ENCODE measurements around the gene SMYD1. TPM values are rescaled to one million over a fixed set of nuclear protein-coding genes. Genes with fewer than 3 reads are reported as not detected.

SMYD1 gene
- total RNA-seq, 1 experiment from 2014 or later = not detected

DNA sequence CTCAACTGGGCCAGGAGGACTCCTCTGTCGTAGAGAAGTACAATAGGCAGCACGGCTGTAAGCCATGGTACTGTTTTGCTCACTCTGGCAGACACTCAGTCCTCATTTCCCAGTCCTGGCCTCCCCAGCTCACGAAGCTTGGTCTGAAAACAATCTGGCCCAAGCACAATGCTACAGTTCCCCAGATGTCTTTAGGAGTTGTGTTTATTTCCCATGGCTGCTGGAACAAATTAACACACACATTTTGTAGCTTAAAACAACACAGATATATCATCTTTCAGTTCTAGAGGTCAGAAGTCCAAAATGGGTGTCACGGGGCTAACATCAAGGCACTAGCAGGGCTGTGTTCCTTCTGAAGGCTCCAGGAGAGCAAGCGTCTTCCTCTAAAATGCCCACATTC, 47.3 kb downstream of the SMYD1 start:
- Histone ChIP-seq H3K36me3 (ENCODE audit: control insufficient read depth in 1 of 2, insufficient read depth in 2 of 2, low read length in 2 of 2) (no peaks in the 10 kb centered on the region), H3K9ac (ENCODE audit: low read length) (no peak overlapping the region), H3K4me3 (replicated peaks in 1 of 2; ENCODE audit: low read depth in 1 of 2, low read length in 2 of 2) (no peak overlapping the region), H3K9me2 (ENCODE audit: insufficient read depth) (no peaks in the 10 kb centered on the region), H3K27me3 (ENCODE audit: insufficient read depth, low read length) (peaks cover 14% of the 10 kb centered on the region; the same call in 1 of the 2 replicates), H3K9me3 (ENCODE audit: control insufficient read depth in 1 of 2, insufficient read depth in 1 of 2, low read depth in 1 of 2, low read length in 2 of 2) (no peaks in the 10 kb centered on the region), H3K27ac (ENCODE audit: low read depth, low read length) (no peak overlapping the region), H3K4me1 (ENCODE audit: control insufficient read depth in 1 of 2, insufficient read depth in 2 of 2, low read length in 2 of 2) (no peaks in the 10 kb centered on the region), H4K20me1 (ENCODE audit: insufficient read depth) (no peaks in the 10 kb centered on the region), H3K4me2 (ENCODE audit: low read length) (no peak overlapping the region), H3K79me2 (ENCODE audit: insufficient read depth, low read length) (no peaks in the 10 kb centered on the region), H2AFZ (ENCODE audit: low read depth, low read length, poor library complexity, severe bottlenecking) (no peak overlapping the region)
- ATAC-seq (no peak), DNase-seq (ENCODE audit: low read depth, low spot score) (no peak)
- BruUV-seq (replicated peaks) = no TSS peak
- TF ChIP-seq, protein P1, sequence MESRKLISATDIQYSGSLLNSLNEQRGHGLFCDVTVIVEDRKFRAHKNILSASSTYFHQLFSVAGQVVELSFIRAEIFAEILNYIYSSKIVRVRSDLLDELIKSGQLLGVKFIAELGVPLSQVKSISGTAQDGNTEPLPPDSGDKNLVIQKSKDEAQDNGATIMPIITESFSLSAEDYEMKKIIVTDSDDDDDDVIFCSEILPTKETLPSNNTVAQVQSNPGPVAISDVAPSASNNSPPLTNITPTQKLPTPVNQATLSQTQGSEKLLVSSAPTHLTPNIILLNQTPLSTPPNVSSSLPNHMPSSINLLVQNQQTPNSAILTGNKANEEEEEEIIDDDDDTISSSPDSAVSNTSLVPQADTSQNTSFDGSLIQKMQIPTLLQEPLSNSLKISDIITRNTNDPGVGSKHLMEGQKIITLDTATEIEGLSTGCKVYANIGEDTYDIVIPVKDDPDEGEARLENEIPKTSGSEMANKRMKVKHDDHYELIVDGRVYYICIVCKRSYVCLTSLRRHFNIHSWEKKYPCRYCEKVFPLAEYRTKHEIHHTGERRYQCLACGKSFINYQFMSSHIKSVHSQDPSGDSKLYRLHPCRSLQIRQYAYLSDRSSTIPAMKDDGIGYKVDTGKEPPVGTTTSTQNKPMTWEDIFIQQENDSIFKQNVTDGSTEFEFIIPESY (IDR thresholded peaks at IDR 0.05; ENCODE audit: extremely low read depth, insufficient replicate concordance, low read length) = no peak
- TF ChIP-seq EZH2 (IDR thresholded peaks at IDR 0.05) (no peak), EZH2phosphoT487 (IDR thresholded peaks at IDR 0.05; ENCODE audit: borderline replicate concordance) (no peak), ELF1 (IDR thresholded peaks at IDR 0.05; ENCODE audit: borderline replicate concordance, low read depth) (no peak)
- ChIA-PET POLR2A (no interaction called here), CTCF (no interaction called here), RAD21 (ENCODE audit: low non-redundant PET in 1 of 2, low total read pairs in 2 of 2, uncharacterized antibody in 2 of 2, unreplicated experiment in 2 of 2) (no interaction called here)
- intact Hi-C loops (cut with micrococcal nuclease) = no loop called here

DNA sequence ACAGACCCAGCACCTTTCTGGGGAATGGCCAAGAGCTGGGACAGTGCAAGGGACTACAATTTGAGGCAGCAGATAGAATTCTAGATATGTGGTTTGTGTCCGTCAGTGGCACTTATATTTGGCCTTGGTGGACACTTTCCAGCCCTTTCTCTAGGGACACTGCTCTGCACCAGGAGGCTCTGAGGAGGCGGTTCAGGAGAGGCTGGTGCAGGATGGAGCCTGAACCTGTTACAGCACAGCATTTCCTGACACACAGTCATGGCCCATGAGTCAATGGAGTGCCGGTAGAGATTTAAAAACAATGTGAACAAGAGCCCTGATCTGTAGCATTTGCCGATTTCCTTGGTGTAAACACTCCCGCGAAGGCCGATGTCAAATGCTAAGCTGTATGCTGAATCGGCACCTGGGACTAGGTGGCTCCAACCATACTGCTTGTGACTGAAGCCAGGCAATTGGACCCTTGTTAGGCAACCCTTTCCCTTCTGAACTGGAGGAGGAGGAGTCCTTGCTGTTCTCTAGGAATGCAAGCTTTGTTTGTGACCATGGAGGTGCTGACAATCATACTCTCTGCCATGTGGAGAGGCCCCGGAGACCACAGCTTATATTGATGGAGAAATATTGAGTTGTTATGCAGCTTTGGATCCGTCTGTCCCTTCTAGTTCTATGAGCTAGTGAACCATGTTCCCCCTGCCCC, 48.3 kb downstream of the SMYD1 start:
- no peak overlapping the region for H3K27ac ChIP-seq (ENCODE audit: low read depth, low read length)
- no peak for DNase-seq (ENCODE audit: low read depth, low spot score)
- ChIA-PET RAD21 (ENCODE audit: low non-redundant PET in 1 of 2, low total read pairs in 2 of 2, uncharacterized antibody in 2 of 2, unreplicated experiment in 2 of 2) (no interaction called here), POLR2A (no interaction called here), CTCF (no interaction called here)
- no peaks in the 10 kb centered on the region for H3K9me3 ChIP-seq (ENCODE audit: control insufficient read depth in 1 of 2, insufficient read depth in 1 of 2, low read depth in 1 of 2, low read length in 2 of 2)
- intact Hi-C loops (cut with micrococcal nuclease) = no loop called here
- H2AFZ ChIP-seq (ENCODE audit: low read depth, low read length, poor library complexity, severe bottlenecking) = no peak overlapping the region
- no peak overlapping the region for H3K4me3 ChIP-seq (replicated peaks in 1 of 2; ENCODE audit: low read depth in 1 of 2, low read length in 2 of 2)
- H4K20me1 ChIP-seq (ENCODE audit: insufficient read depth) = no peaks in the 10 kb centered on the region
- BruUV-seq (replicated peaks) = no TSS peak
- TF ChIP-seq, protein P2, sequence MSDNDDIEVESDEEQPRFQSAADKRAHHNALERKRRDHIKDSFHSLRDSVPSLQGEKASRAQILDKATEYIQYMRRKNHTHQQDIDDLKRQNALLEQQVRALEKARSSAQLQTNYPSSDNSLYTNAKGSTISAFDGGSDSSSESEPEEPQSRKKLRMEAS (IDR thresholded peaks at IDR 0.05) = no peak
- TF ChIP-seq EGR1 (IDR thresholded peaks at IDR 0.05; ENCODE audit: low read depth) (no peak), EZH2 (IDR thresholded peaks at IDR 0.05) (no peak), ZNF274 (IDR thresholded peaks at IDR 0.05; ENCODE audit: low read depth, low read length) (no peak), POLR2A (IDR thresholded peaks at IDR 0.05; ENCODE audit: borderline replicate concordance, extremely low read depth, insufficient read depth, insufficient read length) (no peak)
- TF ChIP-seq, protein P3, sequence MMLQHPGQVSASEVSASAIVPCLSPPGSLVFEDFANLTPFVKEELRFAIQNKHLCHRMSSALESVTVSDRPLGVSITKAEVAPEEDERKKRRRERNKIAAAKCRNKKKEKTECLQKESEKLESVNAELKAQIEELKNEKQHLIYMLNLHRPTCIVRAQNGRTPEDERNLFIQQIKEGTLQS (IDR thresholded peaks at IDR 0.05) = no peak
- TF ChIP-seq, protein P4, sequence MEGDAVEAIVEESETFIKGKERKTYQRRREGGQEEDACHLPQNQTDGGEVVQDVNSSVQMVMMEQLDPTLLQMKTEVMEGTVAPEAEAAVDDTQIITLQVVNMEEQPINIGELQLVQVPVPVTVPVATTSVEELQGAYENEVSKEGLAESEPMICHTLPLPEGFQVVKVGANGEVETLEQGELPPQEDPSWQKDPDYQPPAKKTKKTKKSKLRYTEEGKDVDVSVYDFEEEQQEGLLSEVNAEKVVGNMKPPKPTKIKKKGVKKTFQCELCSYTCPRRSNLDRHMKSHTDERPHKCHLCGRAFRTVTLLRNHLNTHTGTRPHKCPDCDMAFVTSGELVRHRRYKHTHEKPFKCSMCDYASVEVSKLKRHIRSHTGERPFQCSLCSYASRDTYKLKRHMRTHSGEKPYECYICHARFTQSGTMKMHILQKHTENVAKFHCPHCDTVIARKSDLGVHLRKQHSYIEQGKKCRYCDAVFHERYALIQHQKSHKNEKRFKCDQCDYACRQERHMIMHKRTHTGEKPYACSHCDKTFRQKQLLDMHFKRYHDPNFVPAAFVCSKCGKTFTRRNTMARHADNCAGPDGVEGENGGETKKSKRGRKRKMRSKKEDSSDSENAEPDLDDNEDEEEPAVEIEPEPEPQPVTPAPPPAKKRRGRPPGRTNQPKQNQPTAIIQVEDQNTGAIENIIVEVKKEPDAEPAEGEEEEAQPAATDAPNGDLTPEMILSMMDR (IDR thresholded peaks at IDR 0.05 in 2 of 3, conservative IDR thresholded peaks at IDR 0.05 in 1 of 3; ENCODE audit: borderline replicate concordance in 1 of 3, insufficient read depth in 1 of 3, low read depth in 2 of 3, low read length in 2 of 3) = no peak
- peaks cover 14% of the 10 kb centered on the region; the same call in 1 of the 2 replicates for H3K27me3 ChIP-seq (ENCODE audit: insufficient read depth, low read length)
- no peak overlapping the region for H3K9ac ChIP-seq (ENCODE audit: low read length)
- no peaks in the 10 kb centered on the region for H3K9me2 ChIP-seq (ENCODE audit: insufficient read depth)
- no peaks in the 10 kb centered on the region for H3K79me2 ChIP-seq (ENCODE audit: insufficient read depth, low read length)
- H3K4me2 ChIP-seq (ENCODE audit: low read length) = no peak overlapping the region
- H3K36me3 ChIP-seq (ENCODE audit: control insufficient read depth in 1 of 2, insufficient read depth in 2 of 2, low read length in 2 of 2) = no peaks in the 10 kb centered on the region
- no peak for ATAC-seq
- H3K4me1 ChIP-seq (ENCODE audit: control insufficient read depth in 1 of 2, insufficient read depth in 2 of 2, low read length in 2 of 2) = no peaks in the 10 kb centered on the region

All from HCT116 (cell line).